ENCODE measurements around the gene TEX19. TPM values are rescaled to one million over a fixed set of nuclear protein-coding genes. Genes with fewer than 3 reads are reported as not detected.

The TEX19 gene
- total and polyA plus RNA-seq, 2 of the 8 experiments (the other 6 are each of a cell fraction or from before 2014, with no cell fraction given), result 0.54 to 0.80 TPM

GRCh38 chr17:82351713-82352488 is 7.1 kb upstream of the TEX19 start:
- CTCF ChIA-PET (ENCODE audit: partially characterized antibody), result interaction anchor here (0.6 to 2.3 kb wide), 33 partner anchors 9 to 446 kb away, joined by 3 to 10 read pairs (median 4); partner anchors contain the start of gene HEXD
- H3K4me3 ChIP-seq (ENCODE audit: extremely low read depth in 1 of 4, insufficient read depth in 2 of 4, low read depth in 3 of 4, low read length in 4 of 4), result no peak overlapping the region
- no peaks in the 10 kb centered on the region for H3K9me3 ChIP-seq (ENCODE audit: insufficient read depth in 2 of 2, low read depth in 1 of 2, low read length in 1 of 2)
- no peaks in the 10 kb centered on the region for H3K23me2 ChIP-seq (ENCODE audit: low read depth, low read length)
- H2BK15ac ChIP-seq (ENCODE audit: low read length), result 0 out of 2 replicates have a peak overlapping the region, but pooled peaks have one; percentile 19
- H4K20me1 ChIP-seq (replicated peaks in 1 of 2; ENCODE audit: control insufficient read depth in 1 of 2, insufficient read depth in 2 of 2, low read length in 2 of 2), result no peaks in the 10 kb centered on the region
- no peak overlapping the region for H2BK5ac ChIP-seq (ENCODE audit: low read depth, low read length)
- no peak overlapping the region for H4K5ac ChIP-seq (ENCODE audit: insufficient read length, low read depth, low read length)
- H3K18ac ChIP-seq (ENCODE audit: extremely low read depth, low read length), result no peak overlapping the region
- no peaks in the 10 kb centered on the region for H3K36me3 ChIP-seq (ENCODE audit: control insufficient read depth in 2 of 4, insufficient read depth in 4 of 4, low read length in 3 of 4)
- H3K27me3 ChIP-seq (replicated peaks in 1 of 4; ENCODE audit: control insufficient read depth in 3 of 4, extremely low read depth in 1 of 4, insufficient read depth in 3 of 4, low read length in 3 of 4), result no peaks in the 10 kb centered on the region
- WGBS, 2 experiments (ENCODE audit: extremely low coverage in 1 of 2, insufficient coverage in 1 of 2, insufficient read length in 1 of 2, insufficient replicate concordance in 2 of 2, low coverage in 1 of 2, low lambda C conversion rate in 2 of 2, missing lambda C conversion rate in 1 of 2), result 59% methylated on average over 24 of the region's 26 CpGs; no CpG with 5 or more reads in 1 of the 2 experiments
- H2AK5ac ChIP-seq (ENCODE audit: low read depth, low read length), result no peak overlapping the region
- no peak overlapping the region for H3K14ac ChIP-seq (ENCODE audit: insufficient read length)
- H3K23ac ChIP-seq (ENCODE audit: insufficient read length), result no peak overlapping the region
- H2AFZ ChIP-seq (ENCODE audit: low read length), result no peak overlapping the region
- H3K79me2 ChIP-seq (ENCODE audit: control insufficient read depth in 1 of 2, insufficient read depth in 2 of 2, low read length in 2 of 2), result no peaks in the 10 kb centered on the region
- H3K9ac ChIP-seq (replicated peaks in 1 of 4; ENCODE audit: extremely low read depth in 1 of 4, low read depth in 3 of 4, low read length in 3 of 4), result no peak overlapping the region
- peak overlapping the region; percentile 84 for H4K8ac ChIP-seq (ENCODE audit: extremely low read depth, insufficient read depth, low read length)
- H2BK120ac ChIP-seq (replicated peaks; ENCODE audit: low read depth, low read length), result no peak overlapping the region
- H4K91ac ChIP-seq (replicated peaks; ENCODE audit: insufficient read length, low read length), result peak overlapping the region; percentile 65
- H3K79me1 ChIP-seq (ENCODE audit: low read depth, low read length), result no peaks in the 10 kb centered on the region
- no peak overlapping the region for H3K4me2 ChIP-seq (ENCODE audit: insufficient read depth in 1 of 2, low read depth in 2 of 2, low read length in 2 of 2)
- no peak overlapping the region for H3K56ac ChIP-seq (replicated peaks; ENCODE audit: insufficient read length, low read depth, low read length)
- H3K4ac ChIP-seq (replicated peaks; ENCODE audit: insufficient read length, low read depth, low read length), result peak overlapping the region; percentile 85
- no peak overlapping the region for H2BK20ac ChIP-seq (ENCODE audit: low read length)
- FAIRE-seq (peak; percentile 66), DNase-seq (ENCODE audit: low read depth in 1 of 2, low spot score in 2 of 2) (peak; percentile 85 to 92)
- H3K27ac ChIP-seq (ENCODE audit: low read depth, low read length), result no peak overlapping the region
- H2BK12ac ChIP-seq (ENCODE audit: low read depth, low read length), result no peak overlapping the region
- POLR2A ChIA-PET (ENCODE audit: partially characterized antibody), result no interaction called here
- peaks cover 0 to 6% (median 4%) of the 10 kb centered on the region in 4 experiments; a peak in 5 of 7 replicates for H3K4me1 ChIP-seq (replicated peaks in 1 of 4; ENCODE audit: control insufficient read depth in 3 of 4, insufficient read depth in 4 of 4, low read length in 3 of 4)
- TF ChIP-seq, protein P1, sequence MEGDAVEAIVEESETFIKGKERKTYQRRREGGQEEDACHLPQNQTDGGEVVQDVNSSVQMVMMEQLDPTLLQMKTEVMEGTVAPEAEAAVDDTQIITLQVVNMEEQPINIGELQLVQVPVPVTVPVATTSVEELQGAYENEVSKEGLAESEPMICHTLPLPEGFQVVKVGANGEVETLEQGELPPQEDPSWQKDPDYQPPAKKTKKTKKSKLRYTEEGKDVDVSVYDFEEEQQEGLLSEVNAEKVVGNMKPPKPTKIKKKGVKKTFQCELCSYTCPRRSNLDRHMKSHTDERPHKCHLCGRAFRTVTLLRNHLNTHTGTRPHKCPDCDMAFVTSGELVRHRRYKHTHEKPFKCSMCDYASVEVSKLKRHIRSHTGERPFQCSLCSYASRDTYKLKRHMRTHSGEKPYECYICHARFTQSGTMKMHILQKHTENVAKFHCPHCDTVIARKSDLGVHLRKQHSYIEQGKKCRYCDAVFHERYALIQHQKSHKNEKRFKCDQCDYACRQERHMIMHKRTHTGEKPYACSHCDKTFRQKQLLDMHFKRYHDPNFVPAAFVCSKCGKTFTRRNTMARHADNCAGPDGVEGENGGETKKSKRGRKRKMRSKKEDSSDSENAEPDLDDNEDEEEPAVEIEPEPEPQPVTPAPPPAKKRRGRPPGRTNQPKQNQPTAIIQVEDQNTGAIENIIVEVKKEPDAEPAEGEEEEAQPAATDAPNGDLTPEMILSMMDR (IDR thresholded peaks at IDR 0.05; ENCODE audit: control extremely low read depth in 1 of 3, insufficient read depth in 1 of 3, low read depth in 1 of 3, low read length in 3 of 3), result peak; percentile 90 to 98 (median 91)
- TF ChIP-seq, protein P2, sequence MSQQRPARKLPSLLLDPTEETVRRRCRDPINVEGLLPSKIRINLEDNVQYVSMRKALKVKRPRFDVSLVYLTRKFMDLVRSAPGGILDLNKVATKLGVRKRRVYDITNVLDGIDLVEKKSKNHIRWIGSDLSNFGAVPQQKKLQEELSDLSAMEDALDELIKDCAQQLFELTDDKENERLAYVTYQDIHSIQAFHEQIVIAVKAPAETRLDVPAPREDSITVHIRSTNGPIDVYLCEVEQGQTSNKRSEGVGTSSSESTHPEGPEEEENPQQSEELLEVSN (IDR thresholded peaks at IDR 0.05), result no peak
- TF ChIP-seq NRF1 (IDR thresholded peaks at IDR 0.05; ENCODE audit: low read depth, low read length) (no peak), TCF12 (IDR thresholded peaks at IDR 0.05; ENCODE audit: low read depth, low read length) (no peak), RFX5 (IDR thresholded peaks at IDR 0.05; ENCODE audit: borderline replicate concordance, low read depth, low read length) (peak; percentile 94), CBX8 (IDR thresholded peaks at IDR 0.05; ENCODE audit: borderline replicate concordance, low read depth, low read length) (no peak), TAF7 (optimal IDR thresholded peaks at IDR 0.05; ENCODE audit: borderline replicate concordance, low read depth, low read length) (no peak), YY1 (IDR thresholded peaks at IDR 0.05; ENCODE audit: low read depth, low read length) (peak; percentile 72; the same call in 1 of the 2 replicates)
